H1 (cell line): ENCODE results near the gene HMOX2. TPM values are rescaled to one million over a fixed set of nuclear protein-coding genes. Genes with fewer than 3 reads are reported as not detected.

Source experiments
- GTF2F1 ChIP-seq: IDR thresholded peaks from 2 replicates; pipeline ENCODE4 v1.6.1; 2012; ENCODE audit warnings: low read depth, low read length, improper control_type of control experiment, borderline replicate concordance
- KDM1A ChIP-seq: fragments of 200-600, 300-600 bp; sonication (generic); IDR thresholded peaks from 2 replicates; pipeline ENCODE4 v1.7.1; 2016; ENCODE audit warnings: mild to moderate bottlenecking, low read length, borderline replicate concordance
- polyA plus RNA-seq, 7 experiments: library from polyadenylated mRNA; depleted of rRNA in 3 of 7; stranded (reverse) in 5 of 7; unstranded in 2 of 7; fragments of >200 nt in 5 of 7; fragments of 200-250 nt in 2 of 7; gene quantifications; 1 replicate in 5 of 7; 2 replicates in 1 of 7; 4 replicates in 1 of 7; pipeline versions ENCODE4 v1.2.1 to v1.2.3, GENCODE V29; 2011 to 2013; ENCODE audit warnings: missing spikeins in 2 of 7, mixed read lengths in 2 of 7
- total RNA-seq: library from RNA; stranded (reverse); fragmentation: NEBNext Ultra II Directional; extraction: Animal tissue kit (Norgen Biotek cat#: 25700); gene quantifications from 2 replicates; pipeline ENCODE4 v1.2.1, GENCODE V29; 2021

Gene HMOX2
- total and polyA plus RNA-seq, 2 of the 8 experiments (the other 6 are each of a cell fraction or from before 2014, with no cell fraction given): 36.5 to 48.4 TPM

DNA sequence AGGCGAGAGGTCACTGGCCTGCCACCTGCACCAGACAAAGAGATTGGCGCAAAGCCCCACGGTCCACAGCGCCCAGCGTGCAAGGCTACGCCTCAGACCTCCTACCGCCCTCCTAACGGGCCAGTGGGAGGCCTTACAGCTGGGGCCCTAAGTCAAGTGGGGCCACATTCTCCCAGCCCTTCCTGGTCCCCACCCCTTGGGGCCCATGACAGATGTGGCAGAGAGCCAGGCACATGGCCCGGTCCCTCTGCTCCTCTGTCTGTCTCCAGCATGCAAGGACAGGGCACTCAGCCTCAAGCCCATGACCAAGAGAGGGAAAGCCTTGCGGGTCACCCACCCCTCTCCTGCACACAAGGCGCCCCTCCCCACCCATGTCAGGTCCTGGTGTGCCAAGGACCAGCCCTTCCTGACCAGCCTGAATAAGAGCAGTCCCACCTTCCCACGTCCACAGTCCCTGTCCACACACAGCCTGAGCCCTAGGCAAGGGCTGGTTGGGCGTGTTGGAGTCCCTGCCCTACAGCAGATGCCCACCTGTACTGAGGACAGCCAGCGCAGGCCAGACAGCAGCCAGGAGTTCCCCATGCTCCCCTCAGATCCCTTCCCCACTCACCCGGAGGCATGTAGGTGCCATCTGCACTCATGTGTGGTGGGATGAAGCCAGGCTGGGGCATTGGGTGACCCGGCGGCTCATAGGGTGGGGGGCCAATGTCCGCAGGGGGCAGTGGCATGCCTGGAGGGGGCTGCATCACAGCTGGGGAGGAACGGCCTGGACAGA lies 37.1 kb downstream of the HMOX2 start (continued):
- TF ChIP-seq GTF2F1 (no peak), KDM1A (no peak)
